ENCODE data around the gene FLAD1. TPM values are rescaled to one million over a fixed set of nuclear protein-coding genes. Genes with fewer than 3 reads are reported as not detected.

FLAD1 gene
- total RNA-seq, 1 donor from 2014 or later, result 20.6 TPM

DNA sequence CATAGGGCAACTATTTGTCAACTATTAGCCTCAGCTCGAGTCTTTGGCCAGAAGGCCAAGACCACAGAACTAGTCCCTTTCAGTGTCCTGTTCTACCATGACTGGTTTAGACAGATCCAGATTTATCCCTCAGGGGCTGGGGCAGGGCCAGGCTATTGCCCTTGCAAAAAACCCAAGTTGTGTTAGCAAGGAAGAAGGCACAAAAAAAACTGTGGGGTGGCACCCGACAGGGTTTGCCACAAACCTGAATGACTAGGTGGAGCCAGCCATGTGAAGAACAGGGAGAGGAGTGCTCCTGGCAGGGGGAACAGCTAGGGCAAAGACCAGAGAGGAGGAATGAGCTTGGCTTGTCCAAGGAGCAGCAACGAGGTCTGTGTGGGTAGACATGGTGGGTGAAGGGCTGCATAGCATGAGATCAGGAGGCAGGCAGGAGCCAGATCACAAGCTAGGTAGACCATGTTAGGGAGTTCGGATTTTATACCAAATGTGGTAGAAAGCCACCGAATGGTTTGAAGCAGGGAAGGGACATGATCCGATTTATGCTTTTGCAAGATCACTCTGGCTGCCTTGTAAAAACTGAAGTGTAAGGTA lies 54.8 kb downstream of the FLAD1 start:
- Histone ChIP-seq H3K27ac (peak overlapping the region; percentile 76), H3K27me3 (no peaks in the 10 kb centered on the region), H3K9me3 (no peaks in the 10 kb centered on the region), H3K4me3 (no peak overlapping the region), H3K36me3 (no peaks in the 10 kb centered on the region), H3K4me1 (peaks cover 30% of the 10 kb centered on the region)
- TF ChIP-seq, protein P1, sequence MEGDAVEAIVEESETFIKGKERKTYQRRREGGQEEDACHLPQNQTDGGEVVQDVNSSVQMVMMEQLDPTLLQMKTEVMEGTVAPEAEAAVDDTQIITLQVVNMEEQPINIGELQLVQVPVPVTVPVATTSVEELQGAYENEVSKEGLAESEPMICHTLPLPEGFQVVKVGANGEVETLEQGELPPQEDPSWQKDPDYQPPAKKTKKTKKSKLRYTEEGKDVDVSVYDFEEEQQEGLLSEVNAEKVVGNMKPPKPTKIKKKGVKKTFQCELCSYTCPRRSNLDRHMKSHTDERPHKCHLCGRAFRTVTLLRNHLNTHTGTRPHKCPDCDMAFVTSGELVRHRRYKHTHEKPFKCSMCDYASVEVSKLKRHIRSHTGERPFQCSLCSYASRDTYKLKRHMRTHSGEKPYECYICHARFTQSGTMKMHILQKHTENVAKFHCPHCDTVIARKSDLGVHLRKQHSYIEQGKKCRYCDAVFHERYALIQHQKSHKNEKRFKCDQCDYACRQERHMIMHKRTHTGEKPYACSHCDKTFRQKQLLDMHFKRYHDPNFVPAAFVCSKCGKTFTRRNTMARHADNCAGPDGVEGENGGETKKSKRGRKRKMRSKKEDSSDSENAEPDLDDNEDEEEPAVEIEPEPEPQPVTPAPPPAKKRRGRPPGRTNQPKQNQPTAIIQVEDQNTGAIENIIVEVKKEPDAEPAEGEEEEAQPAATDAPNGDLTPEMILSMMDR (IDR thresholded peaks at IDR 0.05), result no peak
- peak in 1 of 2 donors; percentile 25 for TF ChIP-seq POLR2AphosphoS5 (IDR thresholded peaks at IDR 0.05; ENCODE audit: insufficient read depth in 1 of 2, low read depth in 1 of 2)
- no peak for DNase-seq (ENCODE audit: extremely low spot score in 2 of 2)
- intact Hi-C loops (cut with DNase I), result no loop called here

DNA sequence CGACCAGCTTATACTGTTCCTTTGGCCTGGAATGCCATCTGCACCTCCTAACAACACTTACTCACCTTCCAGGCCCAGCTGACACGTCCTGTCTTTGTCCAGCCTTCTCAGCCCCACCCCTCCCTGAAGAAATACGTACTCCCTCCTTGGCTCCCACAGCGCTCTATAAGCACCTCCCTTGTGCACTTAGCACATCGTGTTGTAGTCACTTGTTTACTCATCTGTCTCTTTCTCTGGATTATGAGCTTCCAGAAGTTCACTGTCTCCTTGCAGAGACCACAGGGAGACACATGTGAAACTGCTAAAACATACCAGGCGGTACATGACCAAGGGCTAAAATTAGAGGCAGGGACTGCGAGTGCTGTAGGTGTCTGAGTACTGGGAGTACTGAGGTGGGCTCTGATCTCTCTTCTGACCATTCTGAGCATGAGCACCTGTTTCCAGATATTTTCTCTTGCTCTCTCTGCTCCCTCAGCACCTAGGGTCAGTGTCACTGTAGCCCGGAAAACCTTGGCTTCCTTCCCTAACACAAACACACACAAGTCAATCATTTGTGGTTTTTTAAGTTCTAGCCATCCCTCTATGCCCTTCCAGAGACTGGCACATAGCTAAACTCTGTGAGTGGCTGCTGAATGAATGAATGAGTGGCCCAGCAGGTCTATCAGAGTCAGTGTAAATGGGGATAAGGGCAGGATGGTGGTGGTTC lies 55.6 kb downstream of the FLAD1 start:
- TF ChIP-seq, protein P1 (IDR thresholded peaks at IDR 0.05), result no peak
- TF ChIP-seq POLR2A (IDR thresholded peaks at IDR 0.05) (no peak), POLR2AphosphoS5 (IDR thresholded peaks at IDR 0.05; ENCODE audit: insufficient read depth in 1 of 2, low read depth in 1 of 2) (peak in 1 of 2 donors; percentile 70)
- H3K9me3 ChIP-seq, result no peaks in the 10 kb centered on the region
- peaks cover 30% of the 10 kb centered on the region for H3K4me1 ChIP-seq
- peak overlapping the region; percentile 79 for H3K27ac ChIP-seq
- no peak for DNase-seq (ENCODE audit: extremely low spot score in 2 of 2)
- H3K4me3 ChIP-seq, result no peak overlapping the region
- no peaks in the 10 kb centered on the region for H3K36me3 ChIP-seq
- H3K27me3 ChIP-seq, result no peaks in the 10 kb centered on the region
- intact Hi-C loops (cut with DNase I), result no loop called here

DNA sequence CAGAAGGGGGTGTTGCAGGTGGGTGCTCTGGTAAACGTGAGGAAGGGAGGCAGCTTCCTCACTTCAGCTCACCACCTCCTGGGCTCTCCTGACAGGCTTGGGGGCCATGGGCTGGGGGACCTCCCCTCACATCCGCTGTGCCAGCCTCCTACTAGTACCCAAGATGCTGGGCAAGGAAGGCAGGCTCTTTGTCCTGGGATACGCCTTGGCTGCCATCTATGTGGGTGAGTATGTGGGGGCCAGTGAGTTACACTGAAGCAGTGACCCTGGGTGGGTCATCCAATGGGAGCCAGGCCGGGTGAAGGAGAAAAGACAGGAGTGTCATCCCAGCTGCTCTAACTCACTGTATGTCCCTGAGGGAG lies 56.1 kb downstream of the FLAD1 start:
- Histone ChIP-seq H3K4me3 (no peak overlapping the region), H3K9me3 (no peaks in the 10 kb centered on the region), H3K27me3 (no peaks in the 10 kb centered on the region), H3K27ac (peak overlapping the region; percentile 79), H3K4me1 (peaks cover 28% of the 10 kb centered on the region), H3K36me3 (no peaks in the 10 kb centered on the region)
- TF ChIP-seq, protein P1 (IDR thresholded peaks at IDR 0.05), result no peak
- TF ChIP-seq POLR2AphosphoS5 (IDR thresholded peaks at IDR 0.05; ENCODE audit: insufficient read depth in 1 of 2, low read depth in 1 of 2) (no peak), POLR2A (IDR thresholded peaks at IDR 0.05) (no peak)
- DNase-seq (ENCODE audit: extremely low spot score in 2 of 2), result no peak
- intact Hi-C loops (cut with DNase I), result no loop called here

DNA sequence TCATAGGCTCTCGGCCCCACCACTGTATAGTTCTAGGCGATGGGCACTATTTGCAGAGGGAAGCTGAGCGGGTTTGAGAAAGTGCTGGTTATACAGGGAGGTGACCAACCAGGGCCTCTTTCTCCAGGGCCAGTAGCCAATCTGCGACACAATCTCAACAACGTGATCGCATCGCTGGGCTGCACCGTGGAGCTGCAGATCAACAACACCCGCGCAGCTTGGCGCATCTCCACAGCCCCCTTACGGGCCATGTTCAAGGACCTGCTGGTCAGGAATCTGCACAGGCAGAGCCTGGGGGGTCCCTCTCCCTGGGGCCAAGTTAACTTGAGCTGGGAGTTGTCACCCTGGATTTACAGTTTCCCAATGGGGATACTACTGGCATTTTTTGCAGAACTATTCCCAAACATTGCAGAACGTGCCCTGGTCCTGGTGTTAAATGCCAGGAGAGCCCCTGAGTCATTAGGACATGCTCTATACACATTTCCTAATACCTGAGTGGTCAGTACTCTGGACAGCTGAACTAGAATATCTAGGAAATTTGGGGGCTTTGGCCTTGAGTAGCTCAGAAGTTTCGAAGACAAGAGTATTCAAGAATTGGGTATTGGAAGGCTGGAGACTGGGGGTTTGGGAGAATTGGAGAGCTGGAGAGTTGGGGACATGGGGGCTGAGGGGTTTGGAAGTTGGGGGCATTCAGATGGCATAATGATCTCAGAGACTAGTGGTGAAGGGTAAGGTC lies 57.4 kb downstream of the FLAD1 start:
- Histone ChIP-seq H3K27me3 (no peaks in the 10 kb centered on the region), H3K4me1 (peaks cover 30% of the 10 kb centered on the region), H3K9me3 (no peaks in the 10 kb centered on the region), H3K36me3 (no peaks in the 10 kb centered on the region), H3K27ac (no peak overlapping the region), H3K4me3 (no peak overlapping the region)
- TF ChIP-seq, protein P1 (IDR thresholded peaks at IDR 0.05), result no peak
- TF ChIP-seq POLR2AphosphoS5 (IDR thresholded peaks at IDR 0.05; ENCODE audit: insufficient read depth in 1 of 2, low read depth in 1 of 2) (no peak), POLR2A (IDR thresholded peaks at IDR 0.05) (no peak)
- intact Hi-C loops (cut with DNase I), result no loop called here
- DNase-seq (ENCODE audit: extremely low spot score in 2 of 2), result no peak

Small RNA genes within 50 kb of the gene (microRNA-seq; reads per million reads assigned to microRNA genes)
- not detected for gene MIR4258 (ENCODE audit: borderline number of aligned reads, borderline replicate concordance)

Small RNA genes within 50 kb of the gene (small RNA-seq; reads per million reads assigned to genes)
- gene MIR4258 (not detected), gene RF00017 (not detected)

Other genes with a start within 250 kb of the FLAD1 start
- gene KCNN3, start 113.1 kb upstream of the FLAD1 start, total RNA-seq, result 7.4 TPM
- 20.6 TPM for gene PMVK, start 46.6 kb upstream of the FLAD1 start, total RNA-seq
- gene PBXIP1, start 27.2 kb upstream of the FLAD1 start, total RNA-seq, result 56.5 TPM
- 19.2 TPM for gene PYGO2, start 21.6 kb upstream of the FLAD1 start, total RNA-seq
- 110 TPM for gene SHC1, start 12.6 kb upstream of the FLAD1 start, total RNA-seq
- 30.4 TPM for gene CKS1B, start 8.7 kb upstream of the FLAD1 start, total RNA-seq
- gene LENEP, start 10.2 kb downstream of the FLAD1 start, total RNA-seq, result not detected
- 77.6 TPM for gene ZBTB7B, start 19.5 kb downstream of the FLAD1 start, total RNA-seq
- gene DCST2, start 50.4 kb downstream of the FLAD1 start, total RNA-seq, result 7.9 TPM
- gene DCST1, start 50.5 kb downstream of the FLAD1 start, total RNA-seq, result not detected
- 193 TPM for gene ADAM15, start 68.0 kb downstream of the FLAD1 start, total RNA-seq
- 13.8 TPM for gene EFNA4, start 80.4 kb downstream of the FLAD1 start, total RNA-seq
- gene EFNA3, start 95.5 kb downstream of the FLAD1 start, total RNA-seq, result 22.3 TPM
- 57.9 TPM for gene EFNA1, start 144.5 kb downstream of the FLAD1 start, total RNA-seq
- gene SLC50A1, start 152.5 kb downstream of the FLAD1 start, total RNA-seq, result 11.8 TPM
- gene DPM3, start 157.2 kb downstream of the FLAD1 start, total RNA-seq, result 114 TPM
- 117 TPM for gene KRTCAP2, start 190.0 kb downstream of the FLAD1 start, total RNA-seq
- gene TRIM46, start 190.5 kb downstream of the FLAD1 start, total RNA-seq, result 2.7 TPM
- 27.3 TPM for gene THBS3, start 224.6 kb downstream of the FLAD1 start, total RNA-seq
- 29.5 TPM for gene MTX1, start 225.4 kb downstream of the FLAD1 start, total RNA-seq